HCT116 (cell line): ENCODE results near the gene MLLT6. TPM values are rescaled to one million over a fixed set of nuclear protein-coding genes. Genes with fewer than 3 reads are reported as not detected.

Source experiments
- ATAC-seq: fragments of 200-7000 bp; cut with Tn5 transposase; 2 replicates; pipeline ENCODE4 v1.9.1; 2020; ENCODE audit warnings: mild to moderate bottlenecking, moderate library complexity
- BruUV-seq: library from RNA; stranded (reverse); fragments of 400-500 nt; replicated peaks from 2 replicates; lab custom pipeline; 2021; lab: Mats Ljungman, UMichigan
- CTCF ChIA-PET: fragments of 300-600 bp; sonication (Branson Sonifier 250); formaldehyde crosslinking; loops from one replicate; lab custom pipeline; 2021; ENCODE audit warnings: antibody characterized with exemption; lab: Charles Lee
- POLR2A ChIA-PET: fragments of 300-600, 350-600 bp; sonication (Branson Sonifier 250); formaldehyde crosslinking; loops from one replicate; lab custom pipeline; 2021; ENCODE audit warnings: antibody characterized with exemption; lab: Charles Lee
- RAD21 ChIA-PET, 2 experiments: fragments of 300-600 bp; sonication (Branson Sonifier 250); formaldehyde crosslinking; loops; one replicate each; lab custom pipeline; 2023; ENCODE audit warnings: low total read pairs in 2 of 2; ENCODE audit not compliant: uncharacterized antibody in 2 of 2, unreplicated experiment in 2 of 2, low non-redundant PET in 1 of 2; lab: Charles Lee
- DNase-seq: peaks from one replicate; pipeline ENCODE4 v3.0.0-alpha.2; 2010; ENCODE audit warnings: low read depth, low spot score
- H2AFZ ChIP-seq: fragments of 200-600 bp; shearing (Covaris generic), sonication (generic); 2 replicates; pipeline ENCODE4 v1.6.1; 2017; ENCODE audit warnings: low read depth, mixed run types, mixed read lengths, antibody characterized with exemption, low read length; ENCODE audit not compliant: poor library complexity, severe bottlenecking
- H3K27ac ChIP-seq: 2 replicates; pipeline ENCODE4 v1.5.1; 2012; ENCODE audit warnings: low read depth, low read length
- H3K27me3 ChIP-seq: fragments of 200-600 bp; sonication (generic); 2 replicates; pipeline ENCODE4 v1.6.1; 2016; ENCODE audit warnings: mixed run types, low read length, mixed read lengths; ENCODE audit not compliant: insufficient read depth
- H3K36me3 ChIP-seq, 2 experiments: fragments of 200-500 bp in 1 of 2; fragments of 200-600 bp in 1 of 2; sonication (Bioruptor generic) in 1 of 2; sonication (generic) in 1 of 2; 2 replicates each; pipeline versions ENCODE4 v1.5.1 to v1.6.1; 2014 to 2016; ENCODE audit warnings: low read length in 2 of 2, inconsistent platforms in 1 of 2, mixed read lengths in 1 of 2, mixed run types in 1 of 2; ENCODE audit not compliant: insufficient read depth in 2 of 2, control insufficient read depth in 1 of 2
- H3K4me1 ChIP-seq, 2 experiments: fragments of 200-600 bp in 1 of 2; sonication (generic) in 1 of 2; 2 replicates each; pipeline versions ENCODE4 v1.5.1 to v1.6.1; 2012 to 2017; ENCODE audit warnings: low read length in 2 of 2, inconsistent platforms in 1 of 2, mild to moderate bottlenecking in 1 of 2, mixed read lengths in 1 of 2, mixed run types in 1 of 2, moderate library complexity in 1 of 2; ENCODE audit not compliant: insufficient read depth in 2 of 2, control insufficient read depth in 1 of 2
- H3K4me2 ChIP-seq: fragments of 200-600 bp; sonication (generic); 2 replicates; pipeline ENCODE4 v1.6.1; 2017; ENCODE audit warnings: mixed run types, low read length, mixed read lengths
- H3K4me3 ChIP-seq, 2 experiments: fragments of 200-600 bp in 1 of 2; sonication (generic) in 1 of 2; replicated peaks in 1 of 2; 2 replicates each; pipeline ENCODE4 v1.5.1; 2011 to 2016; ENCODE audit warnings: low read length in 2 of 2, control low read depth in 1 of 2, low read depth in 1 of 2, mild to moderate bottlenecking in 1 of 2, mixed read lengths in 1 of 2, mixed run types in 1 of 2
- H3K79me2 ChIP-seq: fragments of 200-600 bp; sonication (generic); 2 replicates; pipeline ENCODE4 v1.6.1; 2017; ENCODE audit warnings: mild to moderate bottlenecking, mixed run types, low read length, moderate library complexity, mixed read lengths; ENCODE audit not compliant: insufficient read depth
- H3K9ac ChIP-seq: fragments of 200-600 bp; sonication (generic); 2 replicates; pipeline ENCODE4 v1.6.1; 2016; ENCODE audit warnings: low read length, mixed read lengths
- H3K9me2 ChIP-seq: fragments of 200-600 bp; sonication (generic), shearing (Covaris generic); 2 replicates; pipeline ENCODE4 v1.6.1; 2017; ENCODE audit warnings: mixed run types, mild to moderate bottlenecking, moderate library complexity; ENCODE audit not compliant: insufficient read depth
- H3K9me3 ChIP-seq, 2 experiments: fragments of 200-500 bp in 1 of 2; fragments of 200-600 bp in 1 of 2; sonication (Bioruptor generic) in 1 of 2; sonication (generic) in 1 of 2; 2 replicates each; pipeline ENCODE4 v1.6.1; 2014 to 2017; ENCODE audit warnings: low read length in 2 of 2, mixed read lengths in 2 of 2, inconsistent platforms in 1 of 2, low read depth in 1 of 2, mild to moderate bottlenecking in 1 of 2, mixed run types in 1 of 2, moderate library complexity in 1 of 2; ENCODE audit not compliant: control insufficient read depth in 1 of 2, insufficient read depth in 1 of 2
- H4K20me1 ChIP-seq: fragments of 200-600 bp; sonication (generic), shearing (Covaris generic); 2 replicates; pipeline ENCODE4 v1.6.1; 2017; ENCODE audit warnings: mixed run types, mild to moderate bottlenecking, moderate library complexity; ENCODE audit not compliant: insufficient read depth
- CBX3 ChIP-seq: IDR thresholded peaks from 2 replicates; pipeline ENCODE4 v1.6.1; 2012; ENCODE audit warnings: low read depth
- ELF1 ChIP-seq: IDR thresholded peaks from 2 replicates; pipeline ENCODE4 v1.6.1; 2012; ENCODE audit warnings: low read depth, borderline replicate concordance
- EZH2 ChIP-seq: fragments of 200-600 bp; sonication (generic); IDR thresholded peaks from 2 replicates; pipeline ENCODE4 v1.6.1; 2017; ENCODE audit warnings: antibody characterized with exemption, mixed run types
- FOSL1 ChIP-seq: IDR thresholded peaks from 2 replicates; pipeline ENCODE4 v1.6.1; 2012; ENCODE audit warnings: low read depth
- JUND ChIP-seq: IDR thresholded peaks from 2 replicates; pipeline ENCODE4 v1.6.1; 2012
- POLR2A ChIP-seq: IDR thresholded peaks from 2 replicates; pipeline ENCODE4 v1.7.0; 2011; ENCODE audit warnings: borderline replicate concordance; ENCODE audit not compliant: insufficient read depth, insufficient read length; ENCODE audit errors: extremely low read depth
- POLR2AphosphoS5 ChIP-seq: IDR thresholded peaks from 2 replicates; pipeline ENCODE4 v1.6.1; 2011; ENCODE audit warnings: mild to moderate bottlenecking, low read depth, low read length, moderate library complexity
- RAD21 ChIP-seq: IDR thresholded peaks from 2 replicates; pipeline ENCODE4 v1.6.1; 2012; ENCODE audit warnings: low read depth, mild to moderate bottlenecking
- REST ChIP-seq: IDR thresholded peaks from 2 replicates; pipeline ENCODE4 v1.6.1; 2012; ENCODE audit warnings: low read depth
- SP1 ChIP-seq: IDR thresholded peaks from 2 replicates; pipeline ENCODE4 v1.6.1; 2012; ENCODE audit warnings: low read depth
- TCF7L2 ChIP-seq: IDR thresholded peaks from 2 replicates; pipeline ENCODE4 v1.7.0; 2011; ENCODE audit warnings: borderline replicate concordance, inconsistent platforms; ENCODE audit not compliant: insufficient read depth, insufficient read length; ENCODE audit errors: extremely low read depth
- ZNF274 ChIP-seq: fragments of 200-500 bp; sonication (Bioruptor generic); IDR thresholded peaks from 2 replicates; pipeline ENCODE4 v1.6.1; 2014; ENCODE audit warnings: mild to moderate bottlenecking, low read depth, low read length, inconsistent platforms
- intact Hi-C: fragments of 100-400 bp; cut with micrococcal nuclease; formaldehyde crosslinking; loops from 2 replicates; pipeline ENCODE4 v1.10.0; 2022
- total RNA-seq: library from RNA; stranded (reverse); gene quantifications from one replicate; pipeline ENCODE4 v1.2.1, GENCODE V29; 2021; ENCODE audit not compliant: unreplicated experiment
- TF ChIP-seq, protein P1 (sequence below): IDR thresholded peaks from 2 replicates; pipeline ENCODE4 v1.6.1; 2011; ENCODE audit warnings: mild to moderate bottlenecking, low read length, moderate library complexity; ENCODE audit not compliant: insufficient replicate concordance; ENCODE audit errors: extremely low read depth
- TF ChIP-seq, protein P2 (sequence below): IDR thresholded peaks from 2 replicates; pipeline ENCODE4 v1.6.1; 2012
- TF ChIP-seq, protein P3 (sequence below): IDR thresholded peaks from 2 replicates; pipeline ENCODE4 v1.6.1; 2012
- TF ChIP-seq, protein P4 (sequence below), 3 experiments: fragments of 200-600 bp in 1 of 3; sonication (generic) in 1 of 3; IDR thresholded peaks in 2 of 3; conservative IDR thresholded peaks in 1 of 3; 2 replicates each; pipeline ENCODE4 v1.5.1; 2012 to 2017; ENCODE audit warnings: low read depth in 2 of 3, low read length in 2 of 3, antibody characterized with exemption in 1 of 3, borderline replicate concordance in 1 of 3, control low read depth in 1 of 3, mild to moderate bottlenecking in 1 of 3, mixed read lengths in 1 of 3, mixed run types in 1 of 3, moderate library complexity in 1 of 3; ENCODE audit not compliant: insufficient read depth in 1 of 3

The MLLT6 gene
- total RNA-seq, 1 experiment from 2014 or later: 110 TPM

GRCh38 chr17:38711792-38712571 lies 6.9 kb downstream of the MLLT6 start:
- POLR2A ChIA-PET: no interaction called here

More at GRCh38 chr17:38711792-38712571, 6.9 kb downstream of the MLLT6 start:
- H3K27me3 ChIP-seq: no peaks in the 10 kb centered on the region
- ChIA-PET CTCF (no interaction called here), RAD21 (no interaction called here)
- intact Hi-C loops: no loop called here
- no peak overlapping the region for H3K27ac ChIP-seq
- no peak overlapping the region for H3K4me2 ChIP-seq
- no peak for ATAC-seq
- no peak overlapping the region for H3K9ac ChIP-seq
- no peaks in the 10 kb centered on the region for H3K9me2 ChIP-seq
- TF ChIP-seq, protein P1, sequence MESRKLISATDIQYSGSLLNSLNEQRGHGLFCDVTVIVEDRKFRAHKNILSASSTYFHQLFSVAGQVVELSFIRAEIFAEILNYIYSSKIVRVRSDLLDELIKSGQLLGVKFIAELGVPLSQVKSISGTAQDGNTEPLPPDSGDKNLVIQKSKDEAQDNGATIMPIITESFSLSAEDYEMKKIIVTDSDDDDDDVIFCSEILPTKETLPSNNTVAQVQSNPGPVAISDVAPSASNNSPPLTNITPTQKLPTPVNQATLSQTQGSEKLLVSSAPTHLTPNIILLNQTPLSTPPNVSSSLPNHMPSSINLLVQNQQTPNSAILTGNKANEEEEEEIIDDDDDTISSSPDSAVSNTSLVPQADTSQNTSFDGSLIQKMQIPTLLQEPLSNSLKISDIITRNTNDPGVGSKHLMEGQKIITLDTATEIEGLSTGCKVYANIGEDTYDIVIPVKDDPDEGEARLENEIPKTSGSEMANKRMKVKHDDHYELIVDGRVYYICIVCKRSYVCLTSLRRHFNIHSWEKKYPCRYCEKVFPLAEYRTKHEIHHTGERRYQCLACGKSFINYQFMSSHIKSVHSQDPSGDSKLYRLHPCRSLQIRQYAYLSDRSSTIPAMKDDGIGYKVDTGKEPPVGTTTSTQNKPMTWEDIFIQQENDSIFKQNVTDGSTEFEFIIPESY: no peak
- TF ChIP-seq POLR2A (no peak), SP1 (no peak), RAD21 (no peak), CBX3 (no peak), POLR2AphosphoS5 (no peak), ZNF274 (no peak), JUND (no peak), ELF1 (no peak), TCF7L2 (no peak), FOSL1 (no peak), REST (no peak), EZH2 (no peak)
- TF ChIP-seq, protein P2, sequence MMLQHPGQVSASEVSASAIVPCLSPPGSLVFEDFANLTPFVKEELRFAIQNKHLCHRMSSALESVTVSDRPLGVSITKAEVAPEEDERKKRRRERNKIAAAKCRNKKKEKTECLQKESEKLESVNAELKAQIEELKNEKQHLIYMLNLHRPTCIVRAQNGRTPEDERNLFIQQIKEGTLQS: no peak
- TF ChIP-seq, protein P3, sequence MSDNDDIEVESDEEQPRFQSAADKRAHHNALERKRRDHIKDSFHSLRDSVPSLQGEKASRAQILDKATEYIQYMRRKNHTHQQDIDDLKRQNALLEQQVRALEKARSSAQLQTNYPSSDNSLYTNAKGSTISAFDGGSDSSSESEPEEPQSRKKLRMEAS: no peak
- TF ChIP-seq, protein P4, sequence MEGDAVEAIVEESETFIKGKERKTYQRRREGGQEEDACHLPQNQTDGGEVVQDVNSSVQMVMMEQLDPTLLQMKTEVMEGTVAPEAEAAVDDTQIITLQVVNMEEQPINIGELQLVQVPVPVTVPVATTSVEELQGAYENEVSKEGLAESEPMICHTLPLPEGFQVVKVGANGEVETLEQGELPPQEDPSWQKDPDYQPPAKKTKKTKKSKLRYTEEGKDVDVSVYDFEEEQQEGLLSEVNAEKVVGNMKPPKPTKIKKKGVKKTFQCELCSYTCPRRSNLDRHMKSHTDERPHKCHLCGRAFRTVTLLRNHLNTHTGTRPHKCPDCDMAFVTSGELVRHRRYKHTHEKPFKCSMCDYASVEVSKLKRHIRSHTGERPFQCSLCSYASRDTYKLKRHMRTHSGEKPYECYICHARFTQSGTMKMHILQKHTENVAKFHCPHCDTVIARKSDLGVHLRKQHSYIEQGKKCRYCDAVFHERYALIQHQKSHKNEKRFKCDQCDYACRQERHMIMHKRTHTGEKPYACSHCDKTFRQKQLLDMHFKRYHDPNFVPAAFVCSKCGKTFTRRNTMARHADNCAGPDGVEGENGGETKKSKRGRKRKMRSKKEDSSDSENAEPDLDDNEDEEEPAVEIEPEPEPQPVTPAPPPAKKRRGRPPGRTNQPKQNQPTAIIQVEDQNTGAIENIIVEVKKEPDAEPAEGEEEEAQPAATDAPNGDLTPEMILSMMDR (IDR thresholded peaks at IDR 0.05 in 2 of 3, conservative IDR thresholded peaks at IDR 0.05 in 1 of 3; ENCODE audit: borderline replicate concordance in 1 of 3, insufficient read depth in 1 of 3, low read depth in 2 of 3, low read length in 2 of 3): no peak
- BruUV-seq: no TSS peak
- DNase-seq: no peak
- no peaks in the 10 kb centered on the region for H4K20me1 ChIP-seq
- H3K36me3 ChIP-seq: peaks cover 23 to 44% of the 10 kb centered on the region in 2 experiments; a peak in 3 of 4 replicates
- H3K79me2 ChIP-seq: peaks cover 22% of the 10 kb centered on the region
- H2AFZ ChIP-seq: no peak overlapping the region
- H3K4me3 ChIP-seq: no peak overlapping the region
- H3K9me3 ChIP-seq: no peaks in the 10 kb centered on the region
- H3K4me1 ChIP-seq: peaks cover 2 to 10% of the 10 kb centered on the region in 2 experiments; a peak in 3 of 4 replicates
